Testis (tissue), 2 donors: ENCODE data around the gene POU6F2.

Experiments used
- POLR2A ChIP-seq: fragments of 450-650 bp; IDR thresholded peaks from one replicate; pipeline ENCODE4 v1.6.1; 2017; ENCODE audit warnings: antibody characterized with exemption, mild to moderate bottlenecking, moderate library complexity
- TF ChIP-seq, protein P1 (sequence below), 3 experiments: fragments of 450-650 bp in 2 of 3; fragments of 200-600 bp in 1 of 3; sonication (generic) in 1 of 3; IDR thresholded peaks; one replicate each; pipeline ENCODE4 v1.5.1; 2016 to 2019; ENCODE audit warnings: antibody characterized with exemption in 3 of 3, mild to moderate bottlenecking in 2 of 3, moderate library complexity in 1 of 3

DNA sequence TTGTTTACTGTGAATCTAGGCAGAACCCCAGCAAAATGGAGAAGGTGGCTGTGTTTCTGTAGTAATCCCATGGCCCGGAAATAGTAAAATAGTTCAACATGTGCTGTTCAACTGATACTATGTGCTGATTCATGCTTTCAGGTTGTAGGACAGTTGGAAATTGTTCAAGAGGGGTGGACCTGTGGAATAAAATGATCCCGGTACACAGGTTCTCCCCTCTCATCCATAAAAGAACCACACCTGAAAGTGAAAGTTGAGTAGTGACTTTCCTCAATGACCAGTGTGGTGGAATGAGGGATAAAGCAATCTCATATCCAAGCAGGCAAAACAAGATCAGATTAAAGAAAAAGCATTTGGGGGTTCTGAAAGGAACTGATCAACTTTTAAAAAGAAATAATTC, 177.1 kb downstream of the POU6F2 start:
- TF ChIP-seq, protein P1, sequence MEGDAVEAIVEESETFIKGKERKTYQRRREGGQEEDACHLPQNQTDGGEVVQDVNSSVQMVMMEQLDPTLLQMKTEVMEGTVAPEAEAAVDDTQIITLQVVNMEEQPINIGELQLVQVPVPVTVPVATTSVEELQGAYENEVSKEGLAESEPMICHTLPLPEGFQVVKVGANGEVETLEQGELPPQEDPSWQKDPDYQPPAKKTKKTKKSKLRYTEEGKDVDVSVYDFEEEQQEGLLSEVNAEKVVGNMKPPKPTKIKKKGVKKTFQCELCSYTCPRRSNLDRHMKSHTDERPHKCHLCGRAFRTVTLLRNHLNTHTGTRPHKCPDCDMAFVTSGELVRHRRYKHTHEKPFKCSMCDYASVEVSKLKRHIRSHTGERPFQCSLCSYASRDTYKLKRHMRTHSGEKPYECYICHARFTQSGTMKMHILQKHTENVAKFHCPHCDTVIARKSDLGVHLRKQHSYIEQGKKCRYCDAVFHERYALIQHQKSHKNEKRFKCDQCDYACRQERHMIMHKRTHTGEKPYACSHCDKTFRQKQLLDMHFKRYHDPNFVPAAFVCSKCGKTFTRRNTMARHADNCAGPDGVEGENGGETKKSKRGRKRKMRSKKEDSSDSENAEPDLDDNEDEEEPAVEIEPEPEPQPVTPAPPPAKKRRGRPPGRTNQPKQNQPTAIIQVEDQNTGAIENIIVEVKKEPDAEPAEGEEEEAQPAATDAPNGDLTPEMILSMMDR (IDR thresholded peaks at IDR 0.05) = no peak
- TF ChIP-seq POLR2A = no peak
